ENCODE results near the gene LRRC8D. TPM values are rescaled to one million over a fixed set of nuclear protein-coding genes. Genes with fewer than 3 reads are reported as not detected.

Gene LRRC8D
- total RNA-seq, 1 experiment from 2014 or later: 37.2 TPM

GRCh38 chr1:89779151-89779940 is 41.5 kb upstream of the LRRC8D start:
- H3K56ac ChIP-seq (ENCODE audit: insufficient read length, low read depth, low read length): no peak overlapping the region
- no peak overlapping the region for H4K91ac ChIP-seq (ENCODE audit: insufficient read length, low read depth, low read length)
- H3K27ac ChIP-seq (ENCODE audit: insufficient read length, low read depth, low read length): no peak overlapping the region
- H3K23ac ChIP-seq (ENCODE audit: insufficient read length, low read depth, low read length): no peak overlapping the region
- no peak overlapping the region for H2BK15ac ChIP-seq (ENCODE audit: low read depth, low read length)
- H3K79me1 ChIP-seq (ENCODE audit: insufficient read depth, low read depth, low read length, poor library complexity, severe bottlenecking): no peaks in the 10 kb centered on the region
- H3K27me3 Mint-ChIP-seq (ENCODE audit: low read depth): no peaks in the 10 kb centered on the region
- H2AK5ac ChIP-seq (ENCODE audit: insufficient read length, low read length): no peak overlapping the region
- H3K27ac Mint-ChIP-seq: no peak overlapping the region
- no peak overlapping the region for H2AFZ ChIP-seq (ENCODE audit: low read length)
- H3K9me3 ChIP-seq (ENCODE audit: control insufficient read depth, low read depth, low read length): no peaks in the 10 kb centered on the region
- H3K27me3 ChIP-seq (ENCODE audit: insufficient read depth, low read length): no peaks in the 10 kb centered on the region
- no peak overlapping the region for H3K4me2 ChIP-seq (ENCODE audit: insufficient read depth, insufficient read length, low read length)
- no peaks in the 10 kb centered on the region for H3K36me3 Mint-ChIP-seq (ENCODE audit: insufficient read depth in 1 of 3, low read depth in 3 of 3)
- no peaks in the 10 kb centered on the region; a peak in 1 of 5 replicates for H3K9me3 Mint-ChIP-seq
- H3K14ac ChIP-seq (ENCODE audit: insufficient read depth, low read length): no peak overlapping the region
- H2BK12ac ChIP-seq (ENCODE audit: insufficient read length, low read depth, low read length): no peak overlapping the region
- no peak overlapping the region for H3K9ac ChIP-seq (ENCODE audit: extremely low read depth, insufficient read length, low read length)
- no peak overlapping the region for H4K5ac ChIP-seq (ENCODE audit: insufficient read length, low read depth, low read length)
- no peak for DNase-seq
- no peaks in the 10 kb centered on the region for H4K20me1 ChIP-seq (ENCODE audit: control insufficient read depth, insufficient read depth, insufficient read length)
- TF ChIP-seq CTCF (conservative IDR thresholded peaks at IDR 0.05): no peak
- no peak overlapping the region for H3K4me3 Mint-ChIP-seq
- H3K4ac ChIP-seq (ENCODE audit: low read depth, low read length): no peak overlapping the region
- no peak overlapping the region for H3K18ac ChIP-seq (ENCODE audit: insufficient read length, low read depth, low read length)
- H3K79me2 ChIP-seq (ENCODE audit: insufficient read depth, low read length): no peaks in the 10 kb centered on the region
- no peak overlapping the region for H3T11ph ChIP-seq (ENCODE audit: low read length)
- H3K4me1 ChIP-seq (ENCODE audit: insufficient read depth, low read length): no peaks in the 10 kb centered on the region
- no peak overlapping the region for H2BK20ac ChIP-seq (ENCODE audit: low read depth, low read length, poor library complexity, severe bottlenecking)
- H3K4me1 Mint-ChIP-seq: peaks cover 3% of the 10 kb centered on the region in 2 experiments; a peak in 2 of 4 replicates
- no peaks in the 10 kb centered on the region for H3K23me2 ChIP-seq (ENCODE audit: insufficient read length, low read depth, low read length, poor library complexity, severe bottlenecking)
- H4K8ac ChIP-seq (replicated peaks; ENCODE audit: insufficient read length, low read depth, low read length): no peak overlapping the region
- no peak overlapping the region for H2BK120ac ChIP-seq (ENCODE audit: low read depth, low read length, poor library complexity, severe bottlenecking)
- H2BK5ac ChIP-seq (ENCODE audit: insufficient read length, low read length): no peak overlapping the region
- no CpG with 5 or more reads among the region's 6 CpGs for WGBS (ENCODE audit: extremely low coverage, insufficient read length, low lambda C conversion rate)

All from H9 (cell line).